ENCODE measurements around the gene TMCO6. TPM values are rescaled to one million over a fixed set of nuclear protein-coding genes. Genes with fewer than 3 reads are reported as not detected.

The TMCO6 gene
- total and polyA plus RNA-seq, 9 of the 15 experiments (the other 6 are each of a cell fraction or from before 2014, with no cell fraction given), result 3.4 to 46.4 (median 16.7) TPM

GRCh38 chr5:140664359-140665119 lies 25.3 kb downstream of the TMCO6 start, which contains the start of gene WDR55 (continued):
- TF ChIP-seq, protein P1, sequence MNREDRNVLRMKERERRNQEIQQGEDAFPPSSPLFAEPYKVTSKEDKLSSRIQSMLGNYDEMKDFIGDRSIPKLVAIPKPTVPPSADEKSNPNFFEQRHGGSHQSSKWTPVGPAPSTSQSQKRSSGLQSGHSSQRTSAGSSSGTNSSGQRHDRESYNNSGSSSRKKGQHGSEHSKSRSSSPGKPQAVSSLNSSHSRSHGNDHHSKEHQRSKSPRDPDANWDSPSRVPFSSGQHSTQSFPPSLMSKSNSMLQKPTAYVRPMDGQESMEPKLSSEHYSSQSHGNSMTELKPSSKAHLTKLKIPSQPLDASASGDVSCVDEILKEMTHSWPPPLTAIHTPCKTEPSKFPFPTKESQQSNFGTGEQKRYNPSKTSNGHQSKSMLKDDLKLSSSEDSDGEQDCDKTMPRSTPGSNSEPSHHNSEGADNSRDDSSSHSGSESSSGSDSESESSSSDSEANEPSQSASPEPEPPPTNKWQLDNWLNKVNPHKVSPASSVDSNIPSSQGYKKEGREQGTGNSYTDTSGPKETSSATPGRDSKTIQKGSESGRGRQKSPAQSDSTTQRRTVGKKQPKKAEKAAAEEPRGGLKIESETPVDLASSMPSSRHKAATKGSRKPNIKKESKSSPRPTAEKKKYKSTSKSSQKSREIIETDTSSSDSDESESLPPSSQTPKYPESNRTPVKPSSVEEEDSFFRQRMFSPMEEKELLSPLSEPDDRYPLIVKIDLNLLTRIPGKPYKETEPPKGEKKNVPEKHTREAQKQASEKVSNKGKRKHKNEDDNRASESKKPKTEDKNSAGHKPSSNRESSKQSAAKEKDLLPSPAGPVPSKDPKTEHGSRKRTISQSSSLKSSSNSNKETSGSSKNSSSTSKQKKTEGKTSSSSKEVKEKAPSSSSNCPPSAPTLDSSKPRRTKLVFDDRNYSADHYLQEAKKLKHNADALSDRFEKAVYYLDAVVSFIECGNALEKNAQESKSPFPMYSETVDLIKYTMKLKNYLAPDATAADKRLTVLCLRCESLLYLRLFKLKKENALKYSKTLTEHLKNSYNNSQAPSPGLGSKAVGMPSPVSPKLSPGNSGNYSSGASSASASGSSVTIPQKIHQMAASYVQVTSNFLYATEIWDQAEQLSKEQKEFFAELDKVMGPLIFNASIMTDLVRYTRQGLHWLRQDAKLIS (CRISPR knock-in tag; IDR thresholded peaks at IDR 0.05), result no peak; the same call in 1 of the 2 replicates
- TF ChIP-seq, protein P2, sequence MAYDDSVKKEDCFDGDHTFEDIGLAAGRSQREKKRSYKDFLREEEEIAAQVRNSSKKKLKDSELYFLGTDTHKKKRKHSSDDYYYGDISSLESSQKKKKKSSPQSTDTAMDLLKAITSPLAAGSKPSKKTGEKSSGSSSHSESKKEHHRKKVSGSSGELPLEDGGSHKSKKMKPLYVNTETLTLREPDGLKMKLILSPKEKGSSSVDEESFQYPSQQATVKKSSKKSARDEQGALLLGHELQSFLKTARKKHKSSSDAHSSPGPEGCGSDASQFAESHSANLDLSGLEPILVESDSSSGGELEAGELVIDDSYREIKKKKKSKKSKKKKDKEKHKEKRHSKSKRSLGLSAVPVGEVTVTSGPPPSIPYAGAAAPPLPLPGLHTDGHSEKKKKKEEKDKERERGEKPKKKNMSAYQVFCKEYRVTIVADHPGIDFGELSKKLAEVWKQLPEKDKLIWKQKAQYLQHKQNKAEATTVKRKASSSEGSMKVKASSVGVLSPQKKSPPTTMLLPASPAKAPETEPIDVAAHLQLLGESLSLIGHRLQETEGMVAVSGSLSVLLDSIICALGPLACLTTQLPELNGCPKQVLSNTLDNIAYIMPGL (CRISPR knock-in tag; IDR thresholded peaks at IDR 0.05), result peak; percentile 64; the same call in 1 of the 2 replicates
- TF ChIP-seq, protein P3, sequence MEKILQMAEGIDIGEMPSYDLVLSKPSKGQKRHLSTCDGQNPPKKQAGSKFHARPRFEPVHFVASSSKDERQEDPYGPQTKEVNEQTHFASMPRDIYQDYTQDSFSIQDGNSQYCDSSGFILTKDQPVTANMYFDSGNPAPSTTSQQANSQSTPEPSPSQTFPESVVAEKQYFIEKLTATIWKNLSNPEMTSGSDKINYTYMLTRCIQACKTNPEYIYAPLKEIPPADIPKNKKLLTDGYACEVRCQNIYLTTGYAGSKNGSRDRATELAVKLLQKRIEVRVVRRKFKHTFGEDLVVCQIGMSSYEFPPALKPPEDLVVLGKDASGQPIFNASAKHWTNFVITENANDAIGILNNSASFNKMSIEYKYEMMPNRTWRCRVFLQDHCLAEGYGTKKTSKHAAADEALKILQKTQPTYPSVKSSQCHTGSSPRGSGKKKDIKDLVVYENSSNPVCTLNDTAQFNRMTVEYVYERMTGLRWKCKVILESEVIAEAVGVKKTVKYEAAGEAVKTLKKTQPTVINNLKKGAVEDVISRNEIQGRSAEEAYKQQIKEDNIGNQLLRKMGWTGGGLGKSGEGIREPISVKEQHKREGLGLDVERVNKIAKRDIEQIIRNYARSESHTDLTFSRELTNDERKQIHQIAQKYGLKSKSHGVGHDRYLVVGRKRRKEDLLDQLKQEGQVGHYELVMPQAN (IDR thresholded peaks at IDR 0.05; ENCODE audit: borderline replicate concordance), result peak; percentile 77
- TF ChIP-seq BMI1 (IDR thresholded peaks at IDR 0.05; ENCODE audit: low read length), result no peak
- 0 out of 2 replicates have a peak, but pooled peaks have one; percentile 8 for TF ChIP-seq ATF4 (CRISPR knock-in tag; IDR thresholded peaks at IDR 0.05)
- no peak for TF ChIP-seq TEAD2 (tag; IDR thresholded peaks at IDR 0.05)
- TF ChIP-seq CCAR2 (IDR thresholded peaks at IDR 0.05; ENCODE audit: low read depth, low read length), result no peak
- peak; percentile 64; the same call in 1 of the 2 replicates for TF ChIP-seq CHD2 (IDR thresholded peaks at IDR 0.05; ENCODE audit: low read depth, low read length)
- TF ChIP-seq SUPT5H (IDR thresholded peaks at IDR 0.05), result peak; percentile 90
- TF ChIP-seq SRF (CRISPR knock-in tag; IDR thresholded peaks at IDR 0.05), result peak in 1 of 2 experiments; percentile 78; a peak in 2 of 4 replicates
- no peak for TF ChIP-seq GTF2B (IDR thresholded peaks at IDR 0.05; ENCODE audit: extremely low read depth, insufficient read length)
- no peak for TF ChIP-seq ZBTB8A (IDR thresholded peaks at IDR 0.05; ENCODE audit: partially characterized antibody)
- TF ChIP-seq PML (IDR thresholded peaks at IDR 0.05; ENCODE audit: low read length), result peak; percentile 15; the same call in 1 of the 2 replicates
- TF ChIP-seq ETS2 (tag; IDR thresholded peaks at IDR 0.05; ENCODE audit: borderline replicate concordance, poor library complexity, severe bottlenecking), result no peak
- 0 out of 2 replicates have a peak, but pooled peaks have one; percentile 47 for TF ChIP-seq ZBTB7A (IDR thresholded peaks at IDR 0.05; ENCODE audit: borderline replicate concordance, control insufficient read depth, low read depth, low read length)
- peak; percentile 56; the same call in 1 of the 2 replicates for TF ChIP-seq HCFC1 (IDR thresholded peaks at IDR 0.05; ENCODE audit: low read depth, low read length)
- no peak for TF ChIP-seq ILF3 (IDR thresholded peaks at IDR 0.05; ENCODE audit: borderline replicate concordance)

All from K562 (cell line).